T-helper 22 cell (primary cell): Measurements from ENCODE around the gene KCNK17.

Experiments
- DNase-seq: peaks from one replicate; pipeline ENCODE4 v3.0.0-alpha.2; 2020; ENCODE audit warnings: low read depth

The KCNK17 gene

GRCh38 chr6:39266782-39267355, 47.4 kb downstream of the KCNK17 start:
- no peak for DNase-seq

GRCh38 chr6:39266375-39266774, 47.8 kb downstream of the KCNK17 start:
- DNase-seq: no peak

- DNase-seq: no peak
Measured at GRCh38 chr6:39263303-39264037, 50.7 kb downstream of the KCNK17 start.

- DNase-seq: no peak
Measured at GRCh38 chr6:39261751-39262150, 52.5 kb downstream of the KCNK17 start.

DNA sequence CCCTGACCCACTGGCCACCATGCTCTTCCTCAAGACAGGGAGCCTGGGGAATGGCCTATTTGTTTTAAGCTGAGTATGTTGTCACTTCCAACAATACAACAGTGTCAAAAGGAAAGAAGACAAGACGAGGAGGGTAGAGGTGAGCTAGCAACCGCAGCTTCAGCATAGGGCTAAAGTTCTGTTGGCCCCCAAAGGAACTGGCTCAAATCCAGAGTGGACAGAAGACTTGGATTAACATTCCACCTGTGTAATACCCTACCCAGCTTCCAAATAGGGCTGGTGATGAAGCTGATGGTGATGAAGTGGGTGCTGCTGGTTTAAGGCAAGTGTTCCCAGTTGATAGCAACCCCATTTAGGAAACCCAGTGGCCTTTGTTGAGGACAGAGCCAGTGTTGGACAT, 53.3 kb downstream of the KCNK17 start:
- no peak for DNase-seq

DNA sequence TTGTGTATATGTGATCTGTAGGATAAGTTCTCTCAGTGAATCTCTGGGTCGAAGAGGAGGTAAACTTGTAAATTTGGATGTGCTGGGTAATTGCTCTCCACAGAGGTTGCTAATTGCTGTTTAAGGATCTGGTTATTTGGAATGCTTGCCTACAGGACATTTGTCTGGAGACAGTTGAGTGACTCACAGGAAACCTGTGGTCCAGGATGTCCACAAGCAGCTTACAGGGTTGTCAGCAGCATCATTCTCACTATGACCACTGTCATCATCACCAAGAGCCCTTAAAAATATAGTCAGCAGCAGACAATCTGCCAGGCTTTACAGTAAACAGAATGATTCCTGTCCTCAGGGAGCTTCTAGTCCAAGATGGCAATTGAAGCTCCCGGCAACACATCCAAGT, 53.8 kb downstream of the KCNK17 start:
- no peak for DNase-seq

DNA sequence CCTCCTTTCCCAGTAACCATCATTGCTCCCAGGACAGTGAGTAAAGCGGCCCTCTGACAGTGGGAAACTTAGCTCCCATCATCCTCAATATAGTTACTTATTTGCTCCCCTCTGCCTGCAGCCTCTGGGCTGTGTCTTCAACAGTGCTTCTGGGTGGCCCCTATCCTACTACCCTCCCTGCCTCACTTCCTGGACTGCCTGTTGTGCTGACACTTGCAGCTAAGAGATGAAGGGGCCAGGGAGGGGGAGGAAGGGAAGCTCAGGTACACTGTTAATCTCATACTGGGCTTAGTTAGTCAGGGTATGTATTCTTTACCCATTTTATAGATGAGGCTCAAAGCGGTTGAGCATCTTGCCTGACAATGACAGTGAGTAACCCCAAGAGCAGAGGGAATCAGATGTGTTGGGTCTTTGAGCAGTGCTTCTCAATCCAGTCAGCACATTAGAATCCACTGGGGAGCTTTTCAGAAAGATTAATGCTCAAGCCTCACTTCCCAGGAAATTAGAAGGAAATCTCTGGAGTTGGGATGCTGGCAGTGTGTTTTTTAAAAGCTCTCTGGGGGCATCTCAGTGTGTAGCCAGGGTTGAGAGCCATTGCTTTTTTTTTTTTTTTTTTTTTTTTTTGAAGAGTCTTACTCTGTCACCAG, 57.8 kb downstream of the KCNK17 start:
- no peak for DNase-seq

- DNase-seq: no peak
Measured at GRCh38 chr6:39254999-39255535, 59.2 kb downstream of the KCNK17 start.

- no peak for DNase-seq
Measured at GRCh38 chr6:39251406-39251805, 62.8 kb downstream of the KCNK17 start.

GRCh38 chr6:39250507-39250906, 63.7 kb downstream of the KCNK17 start:
- no peak for DNase-seq

DNA sequence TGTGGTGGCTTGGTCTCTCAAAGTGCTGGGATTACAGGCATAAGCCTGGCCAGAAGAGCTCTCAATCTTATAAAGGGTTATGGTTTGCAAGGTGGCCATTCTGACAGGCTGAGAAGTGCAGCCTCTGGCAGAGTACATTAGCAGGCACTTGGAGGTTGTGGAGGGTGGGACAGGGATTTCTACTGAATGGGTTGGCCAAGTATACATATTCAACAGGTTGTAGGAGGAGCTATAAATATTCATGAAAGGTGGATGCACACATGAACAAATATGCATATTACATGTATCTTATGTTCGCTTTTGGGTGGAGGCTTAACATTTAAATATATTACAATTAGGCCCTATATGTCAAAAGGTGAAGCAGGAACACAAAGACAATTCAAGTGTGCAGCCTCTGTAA, 64.9 kb downstream of the KCNK17 start:
- DNase-seq: no peak
